T-helper 17 cell (primary cell): ENCODE results near the gene SEMA4B. TPM values are rescaled to one million over a fixed set of nuclear protein-coding genes. Genes with fewer than 3 reads are reported as not detected.
A peak's percentile ranks its signal among the peaks of the same experiment; 100 is the strongest.

Experiments
- ATAC-seq: fragments of 150-1000 bp; cut with Tn5 transposase; 2 replicates; pipeline ENCODE4 v1.10.0; 2021; ENCODE audit warnings: mild to moderate bottlenecking, moderate library complexity
- DNase-seq, 3 donors: peaks; one replicate each; pipeline versions ENCODE4 v3.0.0 to v3.0.0-alpha.2; 2020 to 2021
- H3K9me3 ChIP-seq: one replicate; pipeline ENCODE4 v1.7.0; 2013; ENCODE audit warnings: low read length, mild to moderate bottlenecking; ENCODE audit not compliant: control insufficient read depth, poor library complexity, severe bottlenecking
- H3K27ac Mint-ChIP-seq: one replicate; pipeline ENCODE4 v1.8.0; 2022; ENCODE audit warnings: mild to moderate bottlenecking, moderate library complexity, mixed read lengths
- H3K27me3 Mint-ChIP-seq: one replicate; pipeline ENCODE4 v1.8.0; 2022; ENCODE audit warnings: mixed read lengths
- H3K36me3 Mint-ChIP-seq: one replicate; pipeline ENCODE4 v1.8.0; 2022; ENCODE audit warnings: low read depth, mixed read lengths
- H3K4me1 Mint-ChIP-seq: one replicate; pipeline ENCODE4 v1.8.0; 2022; ENCODE audit warnings: mild to moderate bottlenecking, mixed read lengths
- H3K4me3 Mint-ChIP-seq: one replicate; pipeline ENCODE4 v1.8.0; 2022; ENCODE audit warnings: mild to moderate bottlenecking, moderate library complexity, mixed read lengths
- total RNA-seq, 4 donors: library from RNA in 2 of 4; stranded (reverse) in 2 of 4; gene quantifications; one replicate each; pipeline ENCODE4 v1.2.3 and lab custom pipeline; 2022 to 2026

The SEMA4B gene
- total RNA-seq, 2 donors from 2014 or later: 15.4 to 23.4 TPM

DNA sequence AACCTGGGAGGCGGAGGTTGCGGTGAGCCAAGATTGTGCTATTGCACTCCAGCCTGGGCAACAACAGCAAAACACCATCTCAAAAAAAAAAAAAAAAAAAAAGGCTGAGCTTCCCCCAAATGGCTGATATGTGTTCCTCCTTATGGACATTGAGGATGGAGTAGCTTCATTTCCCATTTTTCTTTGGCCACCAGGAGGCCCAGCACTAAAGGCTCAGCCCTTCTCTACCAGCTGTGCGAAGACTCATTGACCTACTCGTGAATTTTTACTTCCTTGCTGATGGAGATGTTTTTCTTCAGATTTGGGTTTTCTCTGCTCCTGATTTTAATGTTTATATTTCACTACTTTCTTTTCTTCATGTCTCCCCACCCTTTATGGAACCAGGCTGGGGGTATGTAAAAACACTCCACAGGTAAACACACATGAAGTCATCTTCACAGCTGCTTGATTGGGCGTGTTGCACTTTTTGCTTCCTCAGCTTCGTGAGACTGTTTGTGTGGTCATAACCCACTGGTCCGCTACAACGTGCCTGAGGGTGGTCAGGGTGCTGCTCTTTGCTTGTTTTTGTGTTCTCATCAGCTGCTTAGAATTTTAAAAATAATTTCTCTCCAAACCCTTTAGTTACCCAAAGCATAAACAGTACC is 13.5 kb downstream of the SEMA4B start:
- Mint-ChIP-seq H3K4me1 (peaks cover 33% of the 10 kb centered on the region), H3K27ac (no peak overlapping the region), H3K36me3 (peaks cover 4% of the 10 kb centered on the region), H3K27me3 (no peaks in the 10 kb centered on the region), H3K4me3 (no peak overlapping the region)
- H3K9me3 ChIP-seq: no peaks in the 10 kb centered on the region
- DNase-seq: no peak
- ATAC-seq: peak; percentile 24

DNA sequence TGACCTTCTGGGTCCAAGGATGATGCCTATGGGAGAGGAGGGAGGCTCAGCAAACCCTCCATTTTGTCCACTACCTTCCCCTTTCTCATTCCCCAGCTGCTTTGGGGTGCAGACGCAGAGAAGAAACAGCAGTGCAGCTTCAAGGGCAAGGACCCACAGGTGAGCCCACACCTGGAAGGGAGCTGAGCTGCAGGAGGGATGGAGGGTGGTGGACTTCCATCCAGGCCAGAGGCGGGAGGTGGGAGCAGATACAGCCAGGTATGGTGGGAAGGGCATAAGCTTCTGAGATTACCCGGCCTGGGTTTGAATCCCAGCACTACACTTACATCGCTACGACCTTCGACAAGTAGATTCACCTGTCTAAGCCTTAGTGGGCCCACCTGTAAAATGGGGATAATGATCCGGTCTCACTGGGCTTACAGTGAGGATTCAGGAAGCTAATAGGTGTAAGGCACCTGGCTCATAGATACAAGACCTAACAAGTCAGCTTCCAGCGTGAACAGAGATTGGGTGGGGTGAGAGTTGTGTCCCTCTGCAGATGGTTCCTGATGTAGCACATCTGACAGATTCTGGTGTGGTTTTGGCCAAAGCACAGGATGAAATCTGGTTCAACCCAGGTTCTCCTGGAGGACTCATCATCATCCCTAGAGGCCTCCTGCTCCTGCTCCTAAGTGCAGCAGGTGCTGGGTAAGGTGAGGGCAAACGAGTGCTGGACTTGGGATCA is 16.7 kb downstream of the SEMA4B start:
- H3K4me1 Mint-ChIP-seq: peaks cover 12% of the 10 kb centered on the region

DNA sequence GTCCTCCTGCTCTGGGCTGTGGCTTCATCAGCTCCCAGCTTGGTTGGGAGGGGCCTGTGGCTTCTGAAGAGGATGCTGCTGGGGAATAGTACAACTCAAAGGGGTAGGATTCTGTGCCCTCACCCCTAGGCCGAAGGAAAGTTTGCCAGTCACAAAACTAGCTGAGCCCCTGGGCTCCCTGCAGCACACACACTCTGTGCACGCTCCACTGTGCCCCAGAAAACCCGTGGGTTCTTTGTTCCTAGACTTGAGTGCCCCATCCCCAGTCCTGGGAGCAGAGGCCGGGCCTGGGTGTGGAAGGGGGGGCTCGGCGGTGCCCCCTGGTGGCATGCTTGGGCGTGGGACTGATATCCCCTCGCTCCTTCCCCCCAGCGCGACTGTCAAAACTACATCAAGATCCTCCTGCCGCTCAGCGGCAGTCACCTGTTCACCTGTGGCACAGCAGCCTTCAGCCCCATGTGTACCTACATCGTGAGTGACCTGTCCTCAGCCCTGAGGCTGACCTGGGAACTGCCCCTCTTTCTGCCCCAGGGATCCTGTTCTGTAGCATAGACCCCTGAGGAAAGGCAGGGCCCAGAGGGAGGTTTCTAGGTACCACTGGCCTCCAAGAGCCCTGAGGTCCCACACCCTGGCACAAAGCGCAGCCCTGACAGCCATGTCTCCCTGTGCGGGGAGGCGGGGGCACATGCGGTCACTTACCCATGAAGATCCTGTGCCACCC is 18.5 kb downstream of the SEMA4B start:
- peak; percentile 40 to 50 (median 49) for DNase-seq
- peaks cover 2% of the 10 kb centered on the region for H3K36me3 Mint-ChIP-seq

More for the DNA sequence above, 16.7 kb downstream of the SEMA4B start:
- no peak for DNase-seq
- peaks cover 2% of the 10 kb centered on the region for H3K36me3 Mint-ChIP-seq
- no peak for ATAC-seq
- no peaks in the 10 kb centered on the region for H3K27me3 Mint-ChIP-seq
- H3K9me3 ChIP-seq: no peaks in the 10 kb centered on the region
- no peak overlapping the region for H3K4me3 Mint-ChIP-seq
- H3K27ac Mint-ChIP-seq: peak overlapping the region; percentile 86

GRCh38 chr15:90221246-90221900 is 20.2 kb downstream of the SEMA4B start:
- Mint-ChIP-seq H3K4me3 (no peak overlapping the region), H3K27me3 (no peaks in the 10 kb centered on the region), H3K27ac (no peak overlapping the region), H3K36me3 (peaks cover 2% of the 10 kb centered on the region), H3K4me1 (peaks cover 13% of the 10 kb centered on the region)
- DNase-seq (no peak), ATAC-seq (peak; percentile 47)
- H3K9me3 ChIP-seq: no peaks in the 10 kb centered on the region

More for the DNA sequence above, 18.5 kb downstream of the SEMA4B start:
- peak overlapping the region; percentile 45 for H3K4me3 Mint-ChIP-seq
- H3K27me3 Mint-ChIP-seq: no peaks in the 10 kb centered on the region
- H3K9me3 ChIP-seq: no peaks in the 10 kb centered on the region
- no peak overlapping the region for H3K27ac Mint-ChIP-seq
- peaks cover 12% of the 10 kb centered on the region for H3K4me1 Mint-ChIP-seq
- peak; percentile 80 for ATAC-seq

- H3K4me1 Mint-ChIP-seq: peaks cover 13% of the 10 kb centered on the region
- no peaks in the 10 kb centered on the region for H3K27me3 Mint-ChIP-seq
- no peak overlapping the region for H3K27ac Mint-ChIP-seq
- no peak overlapping the region for H3K4me3 Mint-ChIP-seq
- peaks cover 2% of the 10 kb centered on the region for H3K36me3 Mint-ChIP-seq
- DNase-seq: no peak
- no peak for ATAC-seq
- no peaks in the 10 kb centered on the region for H3K9me3 ChIP-seq
Observed at GRCh38 chr15:90222547-90222946, 21.4 kb downstream of the SEMA4B start.

- Mint-ChIP-seq H3K27me3 (no peaks in the 10 kb centered on the region), H3K4me1 (peaks cover 13% of the 10 kb centered on the region), H3K27ac (no peak overlapping the region), H3K36me3 (peaks cover 2% of the 10 kb centered on the region), H3K4me3 (no peak overlapping the region)
- H3K9me3 ChIP-seq: no peaks in the 10 kb centered on the region
- no peak for DNase-seq
- ATAC-seq: no peak
Observed at GRCh38 chr15:90223441-90224165, 22.5 kb downstream of the SEMA4B start.

DNA sequence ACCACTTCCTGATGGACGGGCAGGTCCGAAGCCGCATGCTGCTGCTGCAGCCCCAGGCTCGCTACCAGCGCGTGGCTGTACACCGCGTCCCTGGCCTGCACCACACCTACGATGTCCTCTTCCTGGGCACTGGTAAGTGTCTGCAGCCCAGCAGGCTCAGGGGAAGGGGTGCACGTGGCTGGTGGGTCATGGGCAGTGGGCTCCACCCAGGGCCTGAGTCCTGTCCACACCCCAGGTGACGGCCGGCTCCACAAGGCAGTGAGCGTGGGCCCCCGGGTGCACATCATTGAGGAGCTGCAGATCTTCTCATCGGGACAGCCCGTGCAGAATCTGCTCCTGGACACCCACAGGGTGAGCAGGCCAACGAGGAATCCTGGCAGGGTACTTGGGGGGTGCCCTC is 23.9 kb downstream of the SEMA4B start:
- no peak overlapping the region for H3K27ac Mint-ChIP-seq
- no peaks in the 10 kb centered on the region for H3K27me3 Mint-ChIP-seq
- H3K36me3 Mint-ChIP-seq: peaks cover 2% of the 10 kb centered on the region
- H3K9me3 ChIP-seq: no peaks in the 10 kb centered on the region
- ATAC-seq (no peak), DNase-seq (no peak)
- no peak overlapping the region for H3K4me3 Mint-ChIP-seq
- H3K4me1 Mint-ChIP-seq: peaks cover 15% of the 10 kb centered on the region

- no peak for DNase-seq
- no peaks in the 10 kb centered on the region for H3K27me3 Mint-ChIP-seq
Observed at GRCh38 chr15:90225504-90226234, 24.5 kb downstream of the SEMA4B start.

GRCh38 chr15:90227336-90227735 is 26.2 kb downstream of the SEMA4B start:
- no peak for ATAC-seq
- Mint-ChIP-seq H3K27me3 (no peaks in the 10 kb centered on the region), H3K36me3 (peaks cover 4% of the 10 kb centered on the region)

More at GRCh38 chr15:90225504-90226234, 24.5 kb downstream of the SEMA4B start:
- Mint-ChIP-seq H3K4me3 (no peak overlapping the region), H3K4me1 (peaks cover 17% of the 10 kb centered on the region), H3K36me3 (peaks cover 2% of the 10 kb centered on the region), H3K27ac (peak overlapping the region; percentile 19)
- no peaks in the 10 kb centered on the region for H3K9me3 ChIP-seq
- ATAC-seq: no peak

DNA sequence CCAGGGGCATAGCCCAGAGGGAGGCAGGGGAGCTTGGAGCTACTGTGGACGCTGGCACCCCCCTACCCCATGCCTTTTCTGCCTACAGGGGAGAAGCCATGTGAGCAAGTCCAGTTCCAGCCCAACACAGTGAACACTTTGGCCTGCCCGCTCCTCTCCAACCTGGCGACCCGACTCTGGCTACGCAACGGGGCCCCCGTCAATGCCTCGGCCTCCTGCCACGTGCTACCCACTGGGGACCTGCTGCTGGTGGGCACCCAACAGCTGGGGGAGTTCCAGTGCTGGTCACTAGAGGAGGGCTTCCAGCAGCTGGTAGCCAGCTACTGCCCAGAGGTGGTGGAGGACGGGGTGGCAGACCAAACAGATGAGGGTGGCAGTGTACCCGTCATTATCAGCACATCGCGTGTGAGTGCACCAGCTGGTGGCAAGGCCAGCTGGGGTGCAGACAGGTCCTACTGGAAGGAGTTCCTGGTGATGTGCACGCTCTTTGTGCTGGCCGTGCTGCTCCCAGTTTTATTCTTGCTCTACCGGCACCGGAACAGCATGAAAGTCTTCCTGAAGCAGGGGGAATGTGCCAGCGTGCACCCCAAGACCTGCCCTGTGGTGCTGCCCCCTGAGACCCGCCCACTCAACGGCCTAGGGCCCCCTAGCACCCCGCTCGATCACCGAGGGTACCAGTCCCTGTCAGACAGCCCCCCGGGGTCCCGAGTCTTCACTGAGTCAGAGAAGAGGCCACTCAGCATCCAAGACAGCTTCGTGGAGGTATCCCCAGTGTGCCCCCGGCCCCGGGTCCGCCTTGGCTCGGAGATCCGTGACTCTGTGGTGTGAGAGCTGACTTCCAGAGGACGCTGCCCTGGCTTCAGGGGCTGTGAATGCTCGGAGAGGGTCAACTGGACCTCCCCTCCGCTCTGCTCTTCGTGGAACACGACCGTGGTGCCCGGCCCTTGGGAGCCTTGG is 27.0 kb downstream of the SEMA4B start:
- DNase-seq (no peak), ATAC-seq (no peak)
- H3K4me3 Mint-ChIP-seq: peak overlapping the region; percentile 59
- H3K4me1 Mint-ChIP-seq: peaks cover 33% of the 10 kb centered on the region
- H3K36me3 Mint-ChIP-seq: peaks cover 4% of the 10 kb centered on the region
- H3K27me3 Mint-ChIP-seq: no peaks in the 10 kb centered on the region
- no peaks in the 10 kb centered on the region for H3K9me3 ChIP-seq
- peak overlapping the region; percentile 100 for H3K27ac Mint-ChIP-seq

More at GRCh38 chr15:90227336-90227735, 26.2 kb downstream of the SEMA4B start:
- Mint-ChIP-seq H3K4me1 (peaks cover 27% of the 10 kb centered on the region), H3K27ac (peak overlapping the region; percentile 34), H3K4me3 (no peak overlapping the region)
- H3K9me3 ChIP-seq: no peaks in the 10 kb centered on the region
- DNase-seq: no peak

- H3K4me1 Mint-ChIP-seq: peaks cover 33% of the 10 kb centered on the region
Observed at GRCh38 chr15:90228960-90229359, 27.8 kb downstream of the SEMA4B start.

More at GRCh38 chr15:90228960-90229359, 27.8 kb downstream of the SEMA4B start:
- DNase-seq (no peak), ATAC-seq (no peak)
- Mint-ChIP-seq H3K36me3 (peaks cover 4% of the 10 kb centered on the region), H3K27me3 (no peaks in the 10 kb centered on the region), H3K27ac (peak overlapping the region; percentile 100), H3K4me3 (peak overlapping the region; percentile 59)
- no peaks in the 10 kb centered on the region for H3K9me3 ChIP-seq
